Activated naive CD4-positive, alpha-beta T cell treated with anti-CD3 and anti-CD28 coated beads, Interleukin-2, amount 50 U/mL, for 24 hours (primary cell): ENCODE results near the gene C1orf159.
"Not testable (repeated sequence)": the region's sequence is repeated elsewhere in the genome, so short reads cannot be mapped to it uniquely, and the experiment has no call there.

Experiments
- H3K27ac Mint-ChIP-seq: one replicate; pipeline ENCODE4 v1.8.0; 2021; ENCODE audit warnings: mild to moderate bottlenecking, mixed read lengths
- H3K27me3 Mint-ChIP-seq: one replicate; pipeline ENCODE4 v1.8.0; 2021; ENCODE audit warnings: mixed read lengths
- H3K36me3 Mint-ChIP-seq: one replicate; pipeline ENCODE4 v1.8.0; 2021; ENCODE audit warnings: mixed read lengths
- H3K4me1 Mint-ChIP-seq: one replicate; pipeline ENCODE4 v1.8.0; 2021; ENCODE audit warnings: mixed read lengths
- H3K4me3 Mint-ChIP-seq: one replicate; pipeline ENCODE4 v1.8.0; 2021; ENCODE audit warnings: mild to moderate bottlenecking, mixed read lengths
- H3K9me3 Mint-ChIP-seq: one replicate; pipeline ENCODE4 v1.8.0; 2021; ENCODE audit warnings: mixed read lengths

The C1orf159 gene

DNA sequence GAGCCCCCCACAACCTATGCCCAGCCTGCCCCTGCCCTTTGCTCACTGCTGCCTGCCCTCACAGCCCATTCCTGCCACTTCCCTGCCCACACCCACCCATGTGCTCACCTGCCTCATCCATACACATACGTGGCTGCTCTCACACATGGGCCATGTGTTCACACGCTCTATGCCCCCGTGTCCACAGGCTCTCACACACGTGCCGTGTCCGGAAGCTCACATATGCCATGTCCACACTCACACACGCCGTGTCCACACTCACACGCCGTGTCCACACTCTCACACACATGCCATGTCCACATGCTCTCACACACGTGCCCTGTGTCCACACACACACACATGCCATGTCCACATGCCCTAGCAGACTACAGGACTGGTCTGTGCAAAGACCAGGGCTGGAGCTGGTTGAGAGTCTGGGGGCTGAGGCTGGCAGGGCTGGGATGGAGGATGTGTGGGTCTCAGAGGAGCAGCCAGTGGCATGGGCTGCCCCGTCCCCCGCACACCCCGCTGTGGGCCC, 41.2 kb downstream of the C1orf159 start:
- no peaks in the 10 kb centered on the region for H3K9me3 Mint-ChIP-seq
- H3K36me3 Mint-ChIP-seq = no peaks in the 10 kb centered on the region
- H3K27me3 Mint-ChIP-seq = peaks cover 4% of the 10 kb centered on the region
- no peaks in the 10 kb centered on the region for H3K4me1 Mint-ChIP-seq
- H3K27ac Mint-ChIP-seq = no peak overlapping the region
- H3K4me3 Mint-ChIP-seq = no peak overlapping the region

DNA sequence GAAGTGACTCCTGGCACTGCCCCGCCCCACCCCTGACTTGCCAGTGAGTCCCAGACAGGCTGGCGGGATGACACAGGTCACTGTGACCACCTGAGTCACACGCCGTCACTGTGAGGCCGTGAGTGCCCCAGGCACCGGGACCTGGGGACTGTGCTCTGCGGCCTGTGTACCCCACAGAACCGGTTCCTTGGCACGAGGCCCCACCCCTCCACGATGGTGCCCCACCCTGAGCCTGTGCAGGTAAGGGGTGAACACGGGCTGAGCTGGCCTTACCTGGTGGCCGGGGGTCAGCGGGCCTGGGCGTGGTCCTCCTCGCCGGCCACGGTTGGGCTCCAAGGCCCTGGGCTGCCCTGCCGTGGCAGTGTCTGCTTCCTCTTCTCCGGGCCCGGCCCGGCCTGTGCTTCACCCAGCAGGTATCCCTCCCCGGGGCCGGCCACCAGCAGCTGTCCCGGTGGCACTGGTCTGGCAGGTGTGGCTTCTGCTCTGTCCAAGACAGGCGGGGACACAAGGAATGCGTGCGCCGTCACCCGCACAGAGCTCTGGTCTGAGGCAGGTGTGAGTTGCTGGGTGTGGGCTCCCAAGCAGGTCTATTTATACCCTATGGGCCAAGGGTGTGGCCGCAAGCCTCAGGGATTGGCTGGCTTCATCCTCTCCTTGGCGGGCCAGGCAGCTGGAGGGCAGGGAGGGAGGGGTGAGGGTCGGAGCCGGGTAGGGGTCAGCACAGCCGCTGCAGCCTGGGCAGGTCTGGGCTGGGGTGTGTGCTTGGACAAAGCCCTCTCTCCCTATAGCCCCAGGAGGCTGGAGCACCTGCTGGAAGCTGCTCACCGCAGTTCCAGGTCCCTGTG, 41.9 kb downstream of the C1orf159 start, which contains the start of gene RNF223:
TSS of gene RNF223 (minus strand) at position 564 of the 845 bp plus-strand sequence. CDS start 1,740 bp downstream, outside the sequence.
- no peaks in the 10 kb centered on the region for H3K4me1 Mint-ChIP-seq
- H3K27me3 Mint-ChIP-seq = peaks cover 4% of the 10 kb centered on the region
- no peaks in the 10 kb centered on the region for H3K36me3 Mint-ChIP-seq
- no peak within 1 kb of the TSS for H3K27ac Mint-ChIP-seq
- no peaks in the 10 kb centered on the region for H3K9me3 Mint-ChIP-seq
- no peak within 1 kb of the TSS for H3K4me3 Mint-ChIP-seq

DNA sequence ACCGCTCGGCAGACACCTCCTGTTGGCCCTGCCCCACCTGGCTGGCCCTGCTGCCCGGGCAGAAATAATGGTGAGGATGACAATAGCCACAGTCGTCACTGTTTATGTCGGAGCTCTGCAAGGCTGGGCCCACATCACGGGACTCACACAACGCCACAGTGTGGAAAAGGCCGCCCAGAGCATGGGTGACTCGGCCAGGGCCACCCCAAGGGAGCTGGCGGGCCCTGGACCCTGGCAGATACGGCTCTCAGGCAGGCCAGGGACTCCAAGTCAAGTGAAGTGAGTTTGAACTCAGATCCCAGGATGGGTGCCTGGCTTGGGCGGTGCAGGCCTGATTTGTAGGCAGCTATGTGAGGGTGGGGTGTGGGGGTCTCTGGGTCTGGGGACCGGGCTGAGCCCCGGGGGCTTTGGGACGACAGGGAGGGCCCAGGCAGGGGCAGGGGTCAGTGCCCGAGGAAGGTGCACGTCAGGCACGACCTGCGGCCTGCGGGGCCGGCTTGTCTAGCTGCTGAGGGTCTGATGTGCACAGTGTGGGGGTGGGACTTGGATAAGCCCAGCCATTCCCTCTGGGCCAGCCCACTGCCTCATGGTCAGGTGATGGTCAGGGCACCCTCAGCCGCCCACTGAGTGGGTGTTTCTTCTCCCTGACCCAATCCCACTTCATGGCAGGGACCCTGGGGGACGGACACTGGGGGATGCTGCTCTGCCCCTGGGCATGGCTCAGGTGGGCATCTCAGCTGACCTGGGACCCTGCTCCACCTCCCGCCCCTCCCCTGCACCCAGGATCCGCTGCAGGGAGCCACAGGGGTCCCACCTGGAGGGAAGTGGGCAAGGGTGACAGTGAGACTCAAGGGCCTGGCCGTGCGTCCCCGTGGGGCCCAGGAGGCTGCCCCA, 42.8 kb downstream of the C1orf159 start:
- no peak overlapping the region for H3K27ac Mint-ChIP-seq
- H3K4me3 Mint-ChIP-seq = no peak overlapping the region
- H3K36me3 Mint-ChIP-seq = no peaks in the 10 kb centered on the region
- no peaks in the 10 kb centered on the region for H3K9me3 Mint-ChIP-seq
- peaks cover 4% of the 10 kb centered on the region for H3K27me3 Mint-ChIP-seq
- no peaks in the 10 kb centered on the region for H3K4me1 Mint-ChIP-seq

DNA sequence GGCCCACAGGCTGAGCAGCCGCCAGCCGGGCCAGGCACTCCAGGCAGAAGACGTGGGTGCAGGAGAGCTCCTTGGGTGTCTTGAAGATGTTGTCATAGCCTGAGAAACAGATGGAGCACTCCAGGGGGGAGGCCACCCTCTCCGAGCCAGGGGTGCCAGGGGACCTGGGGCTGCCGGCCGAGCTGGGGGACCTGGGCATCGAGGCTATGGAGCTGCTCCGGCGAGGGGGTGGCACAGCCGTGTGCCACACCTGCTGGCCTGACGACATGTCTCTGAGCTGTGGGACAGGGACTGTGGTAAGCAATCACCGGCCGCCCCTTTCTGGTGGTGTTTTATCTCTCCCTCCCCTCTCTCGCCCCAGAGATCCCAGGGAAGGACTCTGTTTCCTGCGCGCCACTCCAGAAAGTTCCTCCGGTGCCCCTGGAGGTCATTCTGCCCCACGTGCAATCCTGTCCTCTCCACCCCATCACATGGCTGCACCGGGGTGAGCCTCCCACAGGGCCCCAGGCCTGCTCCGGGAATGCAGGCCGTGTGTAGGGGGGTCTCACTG, 43.5 kb downstream of the C1orf159 start:
- peaks cover 4% of the 10 kb centered on the region for H3K27me3 Mint-ChIP-seq
- H3K9me3 Mint-ChIP-seq = no peaks in the 10 kb centered on the region
- no peaks in the 10 kb centered on the region for H3K36me3 Mint-ChIP-seq
- H3K4me3 Mint-ChIP-seq = no peak overlapping the region
- H3K4me1 Mint-ChIP-seq = no peaks in the 10 kb centered on the region
- H3K27ac Mint-ChIP-seq = no peak overlapping the region

DNA sequence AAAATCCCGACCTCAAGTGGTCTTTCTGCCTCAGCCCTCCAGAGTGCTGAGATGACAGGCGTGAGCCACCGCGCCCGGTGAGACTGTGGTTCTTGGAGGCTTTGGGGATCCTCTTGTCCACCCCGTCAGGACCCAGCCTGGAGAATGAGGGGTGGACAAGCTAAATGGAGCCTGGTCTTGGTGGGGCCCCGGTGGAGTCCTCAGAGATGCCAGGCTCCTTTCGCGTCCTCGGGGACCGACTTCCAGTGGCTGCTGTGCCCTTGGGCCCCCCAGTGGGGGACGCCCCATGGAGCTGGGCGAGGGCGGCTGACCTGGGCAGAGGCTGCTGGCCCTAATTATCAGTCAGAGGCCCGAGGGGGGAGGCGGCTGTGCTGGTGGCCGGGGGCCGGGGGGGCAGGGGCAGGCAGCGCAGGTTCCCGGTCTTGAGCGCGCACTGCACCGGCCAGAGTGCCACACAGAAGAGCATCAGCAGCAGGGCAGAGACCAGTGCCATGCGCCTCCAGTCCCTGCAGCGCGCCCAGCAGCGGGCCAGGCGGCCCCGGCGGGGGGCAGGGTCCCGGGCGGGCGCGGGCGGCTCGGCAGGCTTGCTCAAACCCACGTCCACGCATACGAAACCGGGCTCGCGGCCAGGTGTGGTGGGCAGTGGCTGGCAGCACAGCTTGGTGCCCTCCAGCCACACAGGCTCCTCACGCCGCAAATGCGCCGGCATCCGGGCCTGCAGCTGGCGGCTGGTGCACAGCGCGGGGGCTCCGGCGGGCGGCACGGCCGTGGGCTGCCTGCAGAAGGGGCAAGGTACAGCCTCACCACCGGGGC, 44.2 kb downstream of the C1orf159 start:
- H3K4me1 Mint-ChIP-seq = peaks cover under 1% of the 10 kb centered on the region
- H3K27me3 Mint-ChIP-seq = peaks cover 4% of the 10 kb centered on the region
- no peak overlapping the region for H3K4me3 Mint-ChIP-seq
- H3K27ac Mint-ChIP-seq = no peak overlapping the region
- no peaks in the 10 kb centered on the region for H3K36me3 Mint-ChIP-seq
- no peaks in the 10 kb centered on the region for H3K9me3 Mint-ChIP-seq

DNA sequence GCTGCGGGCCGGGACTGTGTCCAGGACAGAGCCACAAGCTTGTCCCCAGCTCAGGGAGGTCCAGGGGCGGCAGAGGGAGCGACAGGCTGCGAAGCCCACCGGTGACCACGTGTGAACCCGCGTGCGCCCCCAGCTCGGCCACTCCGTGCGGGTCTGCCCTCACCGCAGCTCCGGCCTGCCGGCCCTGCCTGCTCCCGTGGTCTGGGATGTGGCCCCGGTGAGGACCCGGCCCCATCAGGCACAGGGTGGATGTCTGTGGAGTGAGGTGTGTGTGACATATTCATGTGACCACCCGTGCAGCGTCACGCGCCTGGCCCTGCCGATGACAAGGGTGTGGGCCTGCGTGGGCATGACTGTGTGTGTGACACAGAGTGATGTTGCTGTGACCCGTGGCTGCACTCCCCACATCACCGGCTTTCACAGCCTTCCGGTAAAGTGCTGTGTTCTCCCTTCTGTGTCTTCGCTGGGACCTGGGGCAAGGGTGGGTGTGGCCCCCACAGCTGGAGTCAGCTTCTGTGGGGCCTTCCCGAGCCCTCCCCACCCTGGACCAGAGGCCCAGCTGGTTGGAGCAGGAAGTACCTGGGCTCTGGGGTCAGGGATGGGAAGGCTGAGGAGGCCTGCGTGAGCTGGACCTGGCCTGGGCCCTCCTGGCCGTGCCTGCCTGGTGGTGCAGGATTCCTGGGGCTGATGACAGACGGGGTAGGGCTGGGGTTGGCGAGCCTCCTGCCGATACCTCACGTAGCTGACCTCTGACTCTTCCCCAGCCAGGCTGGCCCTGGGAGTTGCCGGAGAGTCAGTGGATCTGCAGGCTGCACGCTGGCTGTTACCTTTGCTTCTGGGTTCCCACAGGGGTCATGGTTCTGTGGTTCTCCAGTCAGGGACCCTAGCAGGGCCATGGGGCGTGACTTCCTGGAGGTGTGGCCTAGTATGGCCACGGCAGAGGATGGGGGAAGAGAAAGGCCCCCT, 45.9 kb downstream of the C1orf159 start:
- Mint-ChIP-seq H3K9me3 (no peaks in the 10 kb centered on the region), H3K4me1 (peaks cover 12% of the 10 kb centered on the region), H3K36me3 (no peaks in the 10 kb centered on the region), H3K27ac (no peak overlapping the region), H3K27me3 (peaks cover 4% of the 10 kb centered on the region), H3K4me3 (peak overlapping the region; percentile 68)

DNA sequence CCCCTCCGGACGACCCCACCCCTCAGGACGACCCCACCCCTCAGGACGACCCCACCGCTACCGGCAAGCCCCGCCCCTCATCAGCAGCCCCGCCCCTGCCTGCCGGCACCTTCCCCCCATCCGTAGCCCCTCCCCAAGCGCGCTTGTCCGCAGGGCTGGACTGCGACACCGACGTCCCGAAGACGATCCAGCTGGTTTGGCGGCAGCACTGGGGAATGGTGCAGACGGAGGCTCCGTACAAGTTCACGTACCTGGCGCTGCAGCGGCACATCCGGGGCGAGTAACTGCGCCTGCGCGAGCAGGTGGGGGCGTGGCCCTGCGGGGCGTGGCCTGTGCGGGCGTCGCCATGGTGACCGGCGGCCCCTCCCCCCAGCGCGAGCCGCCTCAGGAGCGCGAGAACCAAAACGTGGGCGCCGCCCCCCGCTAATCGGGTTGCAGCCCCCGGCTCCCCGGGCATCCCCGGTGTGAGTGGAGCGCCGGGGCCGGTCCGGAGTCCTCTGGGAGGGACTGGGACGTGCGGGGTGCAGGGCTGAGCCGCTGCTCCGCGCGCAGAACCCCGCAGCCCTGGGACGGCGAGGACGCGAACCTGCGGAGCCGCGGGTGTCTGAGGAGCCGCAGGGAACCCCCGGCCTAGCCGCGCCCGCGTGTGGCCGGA, 46.7 kb downstream of the C1orf159 start:
- Mint-ChIP-seq H3K9me3 (no peaks in the 10 kb centered on the region), H3K27me3 (no peaks in the 10 kb centered on the region), H3K4me3 (peak overlapping the region; percentile 68), H3K36me3 (no peaks in the 10 kb centered on the region), H3K4me1 (peaks cover 13% of the 10 kb centered on the region), H3K27ac (no peak overlapping the region)

DNA sequence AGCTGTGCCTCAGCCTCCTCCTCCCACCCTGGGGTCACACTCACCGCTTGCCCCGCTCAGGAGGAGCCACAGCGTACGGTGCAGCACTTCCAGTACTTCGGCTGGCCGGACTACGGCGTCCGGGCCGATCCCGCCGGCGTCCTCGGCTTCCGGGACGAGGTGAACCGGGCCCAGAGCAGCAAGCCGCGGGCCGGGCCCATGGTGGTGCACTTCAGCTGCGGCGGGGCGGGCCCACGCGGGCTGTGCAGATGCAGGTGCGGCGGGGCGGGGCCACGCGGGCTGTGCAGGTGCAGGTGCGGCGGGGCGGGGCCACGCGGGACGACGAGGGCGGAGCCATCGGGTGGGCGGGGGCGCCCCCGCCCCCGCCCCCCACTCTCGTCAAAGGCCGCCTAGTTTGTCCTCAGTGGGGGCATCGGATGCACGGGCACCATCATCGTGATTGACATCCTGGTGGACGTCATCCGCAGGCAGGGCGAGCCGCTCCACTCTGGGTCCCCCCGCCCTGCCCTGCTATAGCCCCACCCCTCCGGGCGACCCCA, 47.3 kb downstream of the C1orf159 start:
- no peaks in the 10 kb centered on the region for H3K27me3 Mint-ChIP-seq
- no peak overlapping the region for H3K27ac Mint-ChIP-seq

DNA sequence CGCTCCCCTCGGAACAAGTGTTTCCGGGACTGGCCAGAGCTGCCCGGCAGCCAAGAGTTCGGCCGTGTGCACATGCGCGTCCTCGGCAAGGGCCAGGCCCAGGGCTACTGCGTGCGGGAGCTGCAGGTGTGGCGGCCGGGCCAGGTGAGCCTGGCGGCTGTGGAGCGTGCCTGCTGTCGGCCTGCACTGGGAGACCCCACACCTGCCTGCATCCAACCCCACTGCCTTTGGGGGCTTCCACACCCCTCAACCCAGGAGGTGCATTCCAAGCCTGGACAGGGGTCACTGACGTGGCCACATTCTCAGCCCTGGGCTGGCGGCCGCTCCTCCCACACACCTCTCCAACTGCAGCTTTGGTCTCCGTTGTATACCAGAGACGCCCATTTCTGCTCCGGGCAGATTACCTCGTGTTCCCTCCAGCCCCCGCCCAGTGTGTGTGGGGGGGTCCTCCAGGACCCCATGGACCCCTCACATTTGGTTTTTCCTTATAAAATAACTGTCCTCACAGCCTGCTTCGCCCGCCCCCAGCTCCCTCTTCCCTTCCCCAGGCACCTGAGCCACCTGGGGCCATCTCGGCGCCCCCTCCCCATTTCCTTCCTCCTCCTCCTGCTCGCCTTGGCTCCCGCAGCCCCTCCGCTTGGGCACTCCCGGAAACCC, 47.9 kb downstream of the C1orf159 start:
- H3K4me1 Mint-ChIP-seq = peaks cover 18% of the 10 kb centered on the region
- no peaks in the 10 kb centered on the region for H3K27me3 Mint-ChIP-seq
- peak overlapping the region; percentile 57 for H3K4me3 Mint-ChIP-seq
- H3K27ac Mint-ChIP-seq = no peak overlapping the region
- no peaks in the 10 kb centered on the region for H3K36me3 Mint-ChIP-seq
- H3K9me3 Mint-ChIP-seq = no peaks in the 10 kb centered on the region

More for the DNA sequence above, 47.3 kb downstream of the C1orf159 start:
- Mint-ChIP-seq H3K36me3 (no peaks in the 10 kb centered on the region), H3K9me3 (no peaks in the 10 kb centered on the region), H3K4me1 (peaks cover 16% of the 10 kb centered on the region), H3K4me3 (peak overlapping the region; percentile 57)

DNA sequence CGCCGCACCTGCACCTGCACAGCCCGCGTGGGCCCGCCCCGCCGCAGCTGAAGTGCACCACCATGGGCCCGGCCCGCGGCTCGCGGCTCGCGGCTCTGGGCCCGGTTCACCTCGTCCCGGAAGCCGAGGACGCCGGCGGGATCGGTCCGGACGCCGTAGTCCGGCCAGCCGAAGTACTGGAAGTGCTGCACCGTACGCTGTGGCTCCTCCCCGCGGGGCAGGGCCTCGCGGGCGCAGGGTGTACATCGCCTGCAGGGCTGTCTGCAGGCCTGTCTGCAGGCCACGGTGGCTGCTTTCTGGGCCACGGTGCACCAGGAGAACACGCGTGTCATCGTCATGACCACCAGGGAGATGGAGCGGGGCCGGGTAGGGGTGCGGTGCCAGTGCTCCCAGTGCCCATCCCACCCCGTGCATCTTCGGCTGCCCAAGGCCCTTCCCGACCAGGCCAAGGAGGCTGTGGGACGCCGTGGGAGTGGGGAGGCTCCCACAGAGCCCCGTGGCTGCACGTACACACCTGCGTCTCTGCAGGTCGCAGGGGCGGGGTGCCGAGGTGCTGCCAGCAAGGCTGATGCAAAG, 48.5 kb downstream of the C1orf159 start:
- no peak overlapping the region for H3K27ac Mint-ChIP-seq
- no peaks in the 10 kb centered on the region for H3K27me3 Mint-ChIP-seq
- no peaks in the 10 kb centered on the region for H3K9me3 Mint-ChIP-seq
- no peak overlapping the region for H3K4me3 Mint-ChIP-seq
- no peaks in the 10 kb centered on the region for H3K36me3 Mint-ChIP-seq
- H3K4me1 Mint-ChIP-seq = peaks cover 19% of the 10 kb centered on the region

DNA sequence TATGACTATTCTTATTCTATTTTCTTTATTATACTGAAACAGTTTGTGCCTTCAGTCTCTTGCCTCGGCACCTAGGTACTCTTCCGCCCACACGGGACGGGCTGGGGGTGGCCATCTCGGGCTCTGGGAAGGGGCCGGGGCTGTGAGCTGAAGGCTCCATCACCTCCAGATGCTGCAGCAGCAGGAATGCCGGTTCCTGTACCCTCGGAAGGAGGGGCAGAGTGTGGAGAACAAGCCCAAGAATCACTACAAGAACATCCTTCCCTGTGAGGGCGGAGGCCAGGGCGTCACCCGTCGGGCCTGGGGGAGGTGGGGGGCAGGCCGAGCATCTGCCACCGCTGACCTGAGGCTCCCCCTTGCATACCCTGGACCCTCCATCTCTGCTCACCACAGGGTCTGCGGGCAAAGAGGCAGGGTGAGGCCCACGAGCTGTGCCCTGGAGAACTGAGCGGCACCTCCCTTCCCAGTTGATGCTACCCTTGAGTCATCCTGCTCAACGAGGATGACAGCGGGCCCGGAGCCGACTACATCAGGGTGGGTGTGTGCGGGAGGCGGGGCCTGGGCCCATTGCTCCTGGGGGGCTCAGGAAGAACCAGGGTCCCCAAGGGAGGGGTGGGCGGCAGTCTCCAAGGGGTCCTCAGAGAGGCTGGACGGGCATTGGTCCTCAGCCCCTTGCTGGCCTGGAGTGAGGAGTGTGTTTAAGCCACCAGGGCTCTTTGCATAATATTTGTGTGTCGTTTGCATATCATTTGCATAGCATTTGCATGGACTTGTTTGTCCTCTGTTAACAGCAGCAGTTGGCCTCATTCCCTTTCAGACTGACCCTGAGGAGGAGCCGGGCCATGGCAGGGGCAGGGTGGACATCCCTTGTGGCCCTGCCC, 49.2 kb downstream of the C1orf159 start:
- Mint-ChIP-seq H3K27me3 (no peaks in the 10 kb centered on the region), H3K4me1 (peaks cover 19% of the 10 kb centered on the region), H3K9me3 (no peaks in the 10 kb centered on the region), H3K36me3 (no peaks in the 10 kb centered on the region), H3K27ac (no peak overlapping the region), H3K4me3 (peak overlapping the region; percentile 23)

DNA sequence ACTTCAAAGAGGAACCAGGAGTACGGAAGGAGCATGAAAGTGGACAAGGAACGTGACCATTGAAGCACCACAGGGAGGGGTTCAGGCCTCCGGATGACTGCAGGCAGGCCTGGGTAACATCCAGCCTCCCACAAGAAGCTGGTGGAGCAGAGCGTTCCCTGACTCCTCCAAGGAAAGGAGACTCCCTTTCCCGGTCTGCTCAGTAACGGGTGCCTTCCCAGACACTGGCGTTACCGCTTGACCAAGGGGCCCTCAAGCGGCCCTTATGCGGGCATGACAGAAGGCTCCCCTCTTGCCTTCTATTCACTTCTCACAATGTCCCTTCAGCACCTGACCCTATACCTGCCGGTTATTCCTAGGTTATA, 50.0 kb downstream of the C1orf159 start:
- H3K27ac Mint-ChIP-seq = peak overlapping the region; percentile 10
- H3K4me1 Mint-ChIP-seq = peaks cover 22% of the 10 kb centered on the region
- peak overlapping the region; percentile 68 for H3K4me3 Mint-ChIP-seq
- not testable (repeated sequence) for H3K36me3 Mint-ChIP-seq, H3K27me3 Mint-ChIP-seq, H3K9me3 Mint-ChIP-seq
